NCI-H226 (cell line): ENCODE measurements around the gene CCT2.
"Not testable (repeated sequence)": the region's sequence is repeated elsewhere in the genome, so short reads cannot be mapped to it uniquely, and the experiment has no call there.

Source experiments
- DNase-seq: peaks from one replicate; pipeline ENCODE4 v3.0.0-alpha.2; 2015

Gene CCT2

GRCh38 chr12:69589082-69589481 lies 3.8 kb downstream of the CCT2 start:
- no peak for DNase-seq

- no peak for DNase-seq
Measured at GRCh38 chr12:69595689-69596088, 10.4 kb downstream of the CCT2 start.

GRCh38 chr12:69598174-69598753 lies 13.0 kb downstream of the CCT2 start:
- DNase-seq: no peak

GRCh38 chr12:69600804-69601203 lies 15.5 kb downstream of the CCT2 start:
- DNase-seq: no peak

GRCh38 chr12:69601962-69602685 lies 16.9 kb downstream of the CCT2 start:
- no peak for DNase-seq

GRCh38 chr12:69602954-69603353 lies 17.7 kb downstream of the CCT2 start:
- no peak for DNase-seq

- not testable (repeated sequence) for DNase-seq
Measured at GRCh38 chr12:69603556-69603955, 18.3 kb downstream of the CCT2 start.

- DNase-seq: not testable (repeated sequence)
Measured at GRCh38 chr12:69604275-69604674, 19.0 kb downstream of the CCT2 start.

- DNase-seq: no peak
Measured at GRCh38 chr12:69608114-69608513, 22.9 kb downstream of the CCT2 start.

GRCh38 chr12:69610126-69610525 lies 24.9 kb downstream of the CCT2 start:
- DNase-seq: no peak

GRCh38 chr12:69610729-69611128 lies 25.5 kb downstream of the CCT2 start, which contains the start of gene LRRC10:
Gene LRRC10, minus strand, starts transcription at chr12:69610907. Its CDS starts 69 bp downstream, at chr12:69610838.
- DNase-seq: no peak

GRCh38 chr12:69613351-69613750 lies 28.1 kb downstream of the CCT2 start:
- no peak for DNase-seq

GRCh38 chr12:69616025-69616424 lies 30.8 kb downstream of the CCT2 start:
- DNase-seq: no peak

GRCh38 chr12:69619050-69619449 lies 33.8 kb downstream of the CCT2 start:
- peak; percentile 56 for DNase-seq

- no peak for DNase-seq
Measured at GRCh38 chr12:69620077-69620476, 34.8 kb downstream of the CCT2 start.

- peak; percentile 66 for DNase-seq
Measured at GRCh38 chr12:69620921-69621320, 35.7 kb downstream of the CCT2 start.

- no peak for DNase-seq
Measured at GRCh38 chr12:69621551-69621950, 36.3 kb downstream of the CCT2 start.

GRCh38 chr12:69623970-69624369 lies 38.7 kb downstream of the CCT2 start:
- DNase-seq: peak; percentile 96

GRCh38 chr12:69627501-69627900 lies 42.2 kb downstream of the CCT2 start:
- no peak for DNase-seq

GRCh38 chr12:69630191-69630590 lies 44.9 kb downstream of the CCT2 start:
- DNase-seq: no peak

GRCh38 chr12:69633061-69633460 lies 47.8 kb downstream of the CCT2 start:
- no peak for DNase-seq

- DNase-seq: peak; percentile 65
Measured at GRCh38 chr12:69639400-69640016, 54.2 kb downstream of the CCT2 start.

GRCh38 chr12:69641546-69641945 lies 56.3 kb downstream of the CCT2 start:
- DNase-seq: no peak

GRCh38 chr12:69642531-69642930 lies 57.3 kb downstream of the CCT2 start:
- DNase-seq: no peak
